ENCODE measurements around the gene SAMD5.

Gene SAMD5

GRCh38 chr6:147569788-147570187 lies 61.3 kb downstream of the SAMD5 start:
- no peak for DNase-seq

DNA sequence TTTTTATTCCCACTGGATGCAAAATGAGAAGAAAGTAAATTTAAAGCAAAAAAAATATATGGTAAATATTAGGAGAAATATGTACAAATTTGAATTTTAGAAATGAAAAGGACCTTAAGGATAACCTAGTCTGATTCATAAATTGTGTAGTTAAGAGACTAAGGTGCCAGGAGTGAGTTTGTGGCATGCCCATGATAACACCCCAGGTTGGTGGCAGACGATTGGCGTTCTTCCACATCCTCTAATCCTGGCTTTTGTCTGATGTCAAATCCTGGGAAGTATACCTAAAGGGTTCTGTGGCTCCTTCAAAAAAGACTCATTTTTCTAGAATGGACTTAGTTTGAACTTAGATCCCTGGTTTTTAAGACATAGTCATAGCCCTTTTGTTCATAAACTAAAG lies 62.2 kb downstream of the SAMD5 start:
- DNase-seq, result no peak

DNA sequence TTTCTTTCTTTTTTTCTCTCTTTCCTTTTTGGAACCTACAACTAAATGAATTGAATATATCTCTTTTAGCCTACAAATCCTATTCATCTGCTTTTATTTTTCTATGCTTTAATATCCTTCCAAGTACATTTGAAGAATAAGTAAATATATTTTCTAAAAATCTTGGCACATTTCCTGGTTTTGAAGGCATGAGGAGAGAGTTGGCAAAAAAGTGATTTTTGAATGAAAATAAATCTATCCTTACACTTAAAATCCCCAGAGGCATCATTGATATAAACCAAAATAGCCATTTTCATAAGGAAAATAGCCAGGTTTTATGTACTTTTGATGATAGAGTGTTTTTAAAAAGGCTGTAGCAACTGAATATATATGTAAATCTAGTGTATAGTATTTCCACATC lies 69.0 kb downstream of the SAMD5 start:
- DNase-seq, result no peak

- DNase-seq, result no peak
Observed at GRCh38 chr6:147578159-147578558, 69.7 kb downstream of the SAMD5 start.

DNA sequence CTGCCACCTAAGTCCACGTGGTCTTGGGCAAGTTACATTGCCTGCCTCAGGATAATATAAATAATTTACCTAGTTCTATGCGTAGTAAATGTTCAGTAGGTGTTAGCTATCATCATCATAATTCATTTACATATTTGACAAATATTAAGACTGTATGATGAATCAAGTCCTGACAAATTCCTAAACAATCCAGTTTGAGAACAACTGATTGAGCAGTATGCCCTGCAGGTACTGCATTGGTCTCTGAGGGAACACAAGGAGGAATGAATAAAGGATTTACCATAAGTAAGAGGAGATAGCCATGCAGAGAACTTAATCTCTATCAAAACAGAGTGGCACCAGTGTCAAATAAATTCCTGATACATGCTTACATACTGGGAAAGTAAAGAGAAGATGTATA lies 70.4 kb downstream of the SAMD5 start:
- no peak for DNase-seq

- no peak for DNase-seq
Observed at GRCh38 chr6:147579667-147580066, 71.2 kb downstream of the SAMD5 start.

DNA sequence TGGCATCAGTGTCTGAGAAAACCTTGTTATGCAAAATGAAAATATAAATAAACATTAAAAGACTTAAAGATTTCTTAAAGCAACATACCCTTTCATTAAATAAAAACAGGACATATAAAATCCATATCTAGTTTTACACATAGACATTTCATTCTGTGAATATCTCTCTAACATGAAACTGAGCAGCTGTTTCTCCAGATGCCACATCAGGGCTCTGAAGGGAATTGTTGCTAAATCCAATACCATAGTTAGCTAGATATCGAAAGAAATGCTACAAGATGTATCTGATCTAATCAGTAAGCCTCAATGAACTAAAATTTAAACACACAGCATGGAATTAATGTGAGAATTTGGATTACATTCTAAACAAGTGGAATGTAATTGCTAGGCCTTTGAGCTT lies 74.5 kb downstream of the SAMD5 start:
- no peak for DNase-seq

GRCh38 chr6:147585256-147585655 lies 76.8 kb downstream of the SAMD5 start:
- no peak for DNase-seq

DNA sequence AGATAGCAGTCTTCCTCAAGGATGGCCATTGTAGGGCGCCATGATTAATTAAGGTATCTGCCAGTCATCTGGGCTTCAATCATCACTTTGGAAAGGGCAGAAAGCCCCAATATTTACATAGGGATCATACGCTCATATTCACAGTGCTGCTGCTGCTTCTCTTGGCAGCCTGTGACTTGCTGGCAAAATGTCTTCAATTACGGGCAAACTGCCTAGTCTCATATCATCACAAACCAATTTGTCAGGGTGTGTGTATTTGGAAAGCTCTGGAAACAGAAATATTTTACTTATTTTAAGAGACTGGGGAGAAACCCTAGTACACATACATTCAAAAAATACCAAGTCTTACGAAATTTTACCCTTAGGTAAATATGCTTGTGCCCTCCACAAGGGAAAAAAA lies 77.6 kb downstream of the SAMD5 start:
- no peak for DNase-seq

GRCh38 chr6:147587907-147588306 lies 79.4 kb downstream of the SAMD5 start:
- DNase-seq, result no peak

DNA sequence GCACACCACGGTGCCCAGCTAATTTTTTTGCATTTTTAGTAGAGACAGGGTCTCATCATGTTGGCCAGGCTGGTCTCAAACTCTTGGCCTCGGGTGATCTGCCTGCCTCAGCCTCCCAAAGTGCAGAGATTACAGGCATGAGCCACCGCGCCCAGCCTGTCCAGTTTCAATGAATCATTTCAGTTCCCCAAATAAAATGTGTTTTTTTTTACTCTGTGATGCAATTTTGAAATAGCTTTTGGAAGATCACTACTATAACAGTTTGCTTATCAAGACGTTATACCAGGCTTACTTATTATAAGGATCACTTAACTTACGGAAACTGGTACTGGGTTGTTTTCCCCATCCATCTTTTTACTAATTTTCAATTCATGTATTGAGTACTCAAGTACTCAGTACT lies 80.0 kb downstream of the SAMD5 start:
- no peak for DNase-seq

DNA sequence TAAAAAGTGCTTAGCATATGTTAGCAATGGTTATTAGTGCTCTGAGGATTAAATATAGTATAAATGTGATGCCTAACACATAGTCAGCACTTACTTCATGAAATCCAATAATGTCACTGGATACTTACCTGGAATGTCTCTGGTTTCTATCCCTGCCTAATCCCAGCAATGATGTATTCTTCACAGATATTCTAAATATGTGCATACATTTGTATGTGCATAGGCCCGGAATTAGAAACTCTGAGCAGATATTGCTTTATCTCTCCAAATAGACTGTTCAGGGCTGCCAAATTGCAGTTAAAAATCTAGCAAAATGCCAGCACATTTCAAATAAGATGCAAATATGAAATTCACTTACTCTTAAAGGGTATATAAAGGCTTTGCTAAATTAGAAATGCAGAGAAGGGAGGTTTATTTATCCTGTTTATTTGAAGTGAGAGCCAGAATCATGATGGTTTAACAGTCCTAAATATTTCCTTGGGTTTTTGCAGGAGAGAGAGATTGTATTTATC lies 81.3 kb downstream of the SAMD5 start:
- no peak for DNase-seq

DNA sequence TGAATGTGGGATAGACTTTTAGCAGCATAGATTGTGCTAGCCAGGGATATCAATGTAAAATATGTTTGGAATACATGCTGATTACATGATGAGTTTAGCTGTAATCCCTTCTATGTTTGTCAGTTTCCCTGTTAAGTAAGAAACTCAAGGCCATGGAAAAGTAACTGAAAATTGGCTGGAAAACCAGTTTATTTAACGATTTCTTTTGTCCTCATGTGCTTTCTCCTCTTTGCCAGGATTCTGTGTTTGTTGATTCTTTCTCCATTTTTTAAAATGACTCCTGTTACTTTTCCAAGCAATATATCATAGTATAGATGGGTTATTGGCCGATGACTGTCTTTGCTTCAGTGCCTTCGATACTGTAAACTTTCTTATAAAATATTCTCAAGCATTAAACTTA lies 87.5 kb downstream of the SAMD5 start:
- no peak for DNase-seq

- no peak for DNase-seq
Observed at GRCh38 chr6:147603392-147604081, 95.0 kb downstream of the SAMD5 start.

DNA sequence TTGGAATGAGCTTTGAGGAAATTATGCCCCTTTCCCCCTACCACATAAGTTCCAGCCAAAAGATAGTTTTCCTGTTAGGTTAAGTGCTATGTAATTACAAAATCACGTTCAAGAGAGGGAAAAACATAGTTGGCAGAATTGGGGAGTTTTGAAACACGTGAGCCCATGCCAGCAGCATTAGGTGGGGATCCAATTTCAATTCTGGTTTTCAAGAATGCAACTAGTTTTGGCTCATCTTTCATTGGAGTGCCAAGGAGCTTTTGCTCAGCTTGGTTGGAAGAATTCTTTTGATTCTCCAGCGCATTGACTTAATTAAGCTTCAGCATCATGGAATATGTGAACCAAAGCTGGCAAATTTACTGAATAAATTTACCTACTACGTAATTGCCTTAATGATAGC lies 95.9 kb downstream of the SAMD5 start:
- no peak for DNase-seq

DNA sequence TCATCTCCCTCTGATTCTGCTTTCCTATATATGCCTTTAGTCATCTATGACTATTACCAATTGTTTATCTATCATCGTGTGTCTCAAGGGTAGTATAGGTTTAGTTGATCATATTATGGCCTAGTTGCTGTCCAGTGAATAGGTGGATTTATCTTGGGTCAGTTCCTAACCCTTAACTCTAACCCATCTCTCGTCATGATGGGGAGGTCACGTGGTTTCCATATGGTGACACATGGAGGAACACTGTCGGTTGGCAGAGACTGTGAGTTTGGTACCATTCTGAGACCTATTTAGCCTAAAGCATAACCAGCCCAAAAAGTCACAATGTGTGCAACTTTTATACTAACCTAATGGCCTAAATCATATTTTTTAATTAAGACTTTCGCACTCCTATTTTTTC lies 103.5 kb downstream of the SAMD5 start:
- no peak for DNase-seq

GRCh38 chr6:147614501-147614900 lies 106.0 kb downstream of the SAMD5 start:
- no peak for DNase-seq

DNA sequence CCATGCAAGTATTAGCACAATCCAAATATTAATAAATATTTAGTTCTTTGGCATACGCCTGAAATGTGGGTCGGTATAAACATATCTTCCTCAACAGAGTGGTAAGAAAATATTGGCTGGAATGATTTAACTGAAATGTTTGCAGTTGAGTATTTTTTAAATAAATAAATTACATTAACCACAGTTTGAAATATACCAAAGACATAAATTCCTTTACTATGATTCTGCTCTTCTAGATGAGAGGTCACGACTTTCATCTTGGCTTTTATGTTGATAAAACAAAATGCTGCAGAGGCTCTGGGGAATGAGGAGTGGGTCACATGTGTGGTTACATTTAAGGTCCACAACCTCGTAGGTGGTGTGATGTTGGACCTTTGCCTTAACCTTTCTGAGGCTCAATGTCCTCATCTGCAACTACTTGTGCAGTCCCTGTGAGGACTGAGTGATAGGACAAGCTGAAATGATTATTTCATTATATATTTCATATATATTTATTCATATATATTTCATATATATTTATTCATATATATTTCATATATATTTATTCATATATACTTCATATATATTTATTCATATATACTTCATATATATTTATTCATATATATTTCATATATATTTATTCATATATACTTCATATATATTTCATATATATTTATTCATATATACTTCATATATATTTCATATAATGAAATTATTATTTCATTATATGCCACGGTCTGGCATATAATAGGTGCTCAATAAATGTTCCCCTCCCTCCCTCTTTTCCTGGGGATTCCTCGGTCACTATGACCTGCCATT lies 107.4 kb downstream of the SAMD5 start:
- no peak for DNase-seq

GRCh38 chr6:147617366-147617765 lies 108.9 kb downstream of the SAMD5 start:
- no peak for DNase-seq

GRCh38 chr6:147618457-147618856 lies 110.0 kb downstream of the SAMD5 start:
- no peak for DNase-seq

- DNase-seq, result no peak
Observed at GRCh38 chr6:147618927-147619326, 110.4 kb downstream of the SAMD5 start.

Measured in activated CD4-positive, CD25-positive, alpha-beta regulatory T cell (primary cell).